DMS53 treated with DMSO at 0.1 percent for 48 hours (cell line): ENCODE results near the gene JMJD4.
"Not testable (repeated sequence)": the region's sequence is repeated elsewhere in the genome, so short reads cannot be mapped to it uniquely, and the experiment has no call there.

Experiments used
- DNase-seq: peaks from one replicate; lab custom pipeline; 2025; ENCODE audit not compliant: unreplicated experiment; lab: John Stamatoyannopoulos, UW

JMJD4 gene

DNA sequence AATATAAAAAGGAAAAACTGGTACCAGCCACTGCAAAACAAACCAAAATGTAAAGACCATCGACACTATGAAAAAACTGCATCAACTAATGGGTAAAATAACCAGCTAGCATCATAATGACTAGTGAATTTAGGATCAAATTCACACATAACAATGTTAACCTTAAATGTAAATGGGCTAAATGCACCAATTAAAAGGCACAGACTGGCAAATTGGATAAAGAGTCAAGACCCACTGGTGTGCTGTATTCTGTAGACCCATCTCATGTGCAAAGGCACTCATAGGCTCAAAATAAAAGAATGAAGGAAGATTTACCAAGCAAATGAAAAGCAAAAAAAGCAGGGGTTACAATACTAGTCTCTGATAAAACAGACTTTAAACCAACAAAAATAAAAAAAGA lies 33.5 kb downstream of the JMJD4 start:
- not testable (repeated sequence) for DNase-seq

GRCh38 chr1:227697321-227697864 lies 37.7 kb downstream of the JMJD4 start:
- DNase-seq, result no peak

DNA sequence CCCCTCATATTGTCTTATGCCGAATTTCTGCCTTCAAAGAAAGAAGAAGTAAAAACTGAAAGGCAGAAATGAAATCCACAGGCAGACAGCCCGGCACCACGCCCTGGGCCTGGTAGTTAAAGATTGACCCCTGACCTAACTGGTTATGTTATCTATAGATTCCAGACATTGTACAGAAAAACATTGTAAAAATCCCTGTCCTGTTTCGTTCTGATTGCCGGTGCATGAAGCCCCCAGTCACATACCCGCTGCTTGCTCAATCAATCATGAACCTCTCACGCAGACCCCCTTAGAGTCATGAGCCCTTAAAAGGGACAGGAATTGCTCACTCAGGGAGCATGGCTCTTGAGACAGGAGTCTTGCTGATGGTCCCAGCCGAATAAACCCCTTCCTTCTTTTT lies 49.3 kb downstream of the JMJD4 start:
- DNase-seq, result no peak
